WTC11 (cell line): ENCODE measurements around the gene OXSR1. TPM values are rescaled to one million over a fixed set of nuclear protein-coding genes. Genes with fewer than 3 reads are reported as not detected.

ENCODE experiments used
- ATAC-seq: fragments of 200-7000 bp; cut with Tn5 transposase; 2 replicates; pipeline ENCODE4 v1.10.0; 2021; ENCODE audit warnings: mild to moderate bottlenecking, moderate library complexity
- CTCF ChIA-PET: fragments of 300-600 bp; sonication (Branson Sonifier 250); formaldehyde crosslinking; loops from one replicate; lab custom pipeline; 2021; ENCODE audit warnings: antibody characterized with exemption; lab: Charles Lee
- POLR2A ChIA-PET: fragments of 350-600 bp; sonication (Branson Sonifier 250); formaldehyde crosslinking; loops from one replicate; lab custom pipeline; 2021; ENCODE audit warnings: antibody characterized with exemption; lab: Charles Lee
- DNase-seq: peaks from one replicate; pipeline ENCODE4 v3.0.0; 2021; ENCODE audit warnings: low spot score
- H3K27ac Mint-ChIP-seq: 2 replicates; pipeline ENCODE4 v1.8.0; 2021; ENCODE audit warnings: mixed read lengths
- H3K27me3 Mint-ChIP-seq: 2 replicates; pipeline ENCODE4 v1.8.0; 2021; ENCODE audit warnings: low read depth, mild to moderate bottlenecking, moderate library complexity, mixed read lengths
- H3K36me3 Mint-ChIP-seq: 2 replicates; pipeline ENCODE4 v1.8.0; 2021; ENCODE audit warnings: mixed read lengths
- H3K4me1 Mint-ChIP-seq: 2 replicates; pipeline ENCODE4 v1.8.0; 2022; ENCODE audit warnings: mixed read lengths
- H3K4me3 Mint-ChIP-seq: 2 replicates; pipeline ENCODE4 v1.8.0; 2021; ENCODE audit warnings: mild to moderate bottlenecking, moderate library complexity, mixed read lengths
- H3K9me3 Mint-ChIP-seq: 2 replicates; pipeline ENCODE4 v1.8.0; 2021; ENCODE audit warnings: mixed read lengths
- ELF4 ChIP-seq: sonication (generic); formaldehyde crosslinking; IDR thresholded peaks from 2 replicates; pipeline ENCODE4 v1.8.1; 2022; ENCODE audit warnings: low read depth, mild to moderate bottlenecking, moderate library complexity, missing genetic modification reagents
- ETV6 ChIP-seq: sonication (generic); formaldehyde crosslinking; IDR thresholded peaks from 2 replicates; pipeline ENCODE4 v1.8.1; 2022; ENCODE audit warnings: mild to moderate bottlenecking, missing genetic modification reagents
- FOXK1 ChIP-seq: sonication (generic); formaldehyde crosslinking; IDR thresholded peaks from 2 replicates; pipeline ENCODE4 v1.8.0; 2022; ENCODE audit warnings: mild to moderate bottlenecking, moderate library complexity, missing genetic modification reagents
- FOXP1 ChIP-seq: sonication (generic); formaldehyde crosslinking; IDR thresholded peaks from 2 replicates; pipeline ENCODE4 v1.8.0; 2022; ENCODE audit warnings: missing genetic modification reagents, mild to moderate bottlenecking, moderate library complexity, borderline replicate concordance
- GRHL2 ChIP-seq: fragments of 250-450 bp; sonication (Bioruptor Pico); IDR thresholded peaks from 2 replicates; pipeline ENCODE4 v1.8.0; 2022; ENCODE audit warnings: mild to moderate bottlenecking, moderate library complexity; ENCODE audit not compliant: insufficient replicate concordance, severe bottlenecking
- GTF2I ChIP-seq: fragments of 250-450 bp; sonication (Bioruptor Pico); conservative IDR thresholded peaks from 2 replicates; pipeline ENCODE4 v1.4.0; 2021; ENCODE audit warnings: mild to moderate bottlenecking
- JUN ChIP-seq: sonication (generic); formaldehyde crosslinking; IDR thresholded peaks from 2 replicates; pipeline ENCODE4 v1.8.0; 2023; ENCODE audit warnings: mild to moderate bottlenecking, missing genetic modification reagents
- KAT7 ChIP-seq: sonication (generic); formaldehyde crosslinking; IDR thresholded peaks from 2 replicates; pipeline ENCODE4 v1.8.1; 2023; ENCODE audit warnings: missing genetic modification reagents, mild to moderate bottlenecking, borderline replicate concordance
- NFYB ChIP-seq: sonication (generic); formaldehyde crosslinking; conservative IDR thresholded peaks from 2 replicates; pipeline ENCODE4 v1.8.0; 2022; ENCODE audit warnings: low read depth, missing genetic modification reagents
- NR2C2 ChIP-seq: sonication (generic); formaldehyde crosslinking; IDR thresholded peaks from 2 replicates; pipeline ENCODE4 v1.8.0; 2022; ENCODE audit warnings: mild to moderate bottlenecking, missing genetic modification reagents
- SMAD4 ChIP-seq: sonication (generic); formaldehyde crosslinking; IDR thresholded peaks from 2 replicates; pipeline ENCODE4 v1.8.0; 2022; ENCODE audit warnings: mild to moderate bottlenecking, missing genetic modification reagents
- TCF7 ChIP-seq: sonication (generic); formaldehyde crosslinking; IDR thresholded peaks from 2 replicates; pipeline ENCODE4 v1.8.0; 2022; ENCODE audit warnings: mild to moderate bottlenecking, low read depth, missing genetic modification reagents, moderate library complexity
- TEAD4 ChIP-seq: sonication (generic); formaldehyde crosslinking; IDR thresholded peaks from 2 replicates; pipeline ENCODE4 v1.8.0; 2022; ENCODE audit warnings: mild to moderate bottlenecking, missing genetic modification reagents
- ZBTB21 ChIP-seq: sonication (generic); formaldehyde crosslinking; IDR thresholded peaks from 2 replicates; pipeline ENCODE4 v1.8.1; 2023; ENCODE audit warnings: mild to moderate bottlenecking, missing genetic modification reagents, borderline replicate concordance
- ZNF423 ChIP-seq: fragments of 250-450 bp; sonication (Bioruptor Pico); IDR thresholded peaks from 2 replicates; pipeline ENCODE4 v2.1.2; 2022; ENCODE audit warnings: mild to moderate bottlenecking, moderate library complexity
- total RNA-seq: library from RNA; stranded (reverse); gene quantifications from 3 replicates; pipeline ENCODE4 v1.2.3, GENCODE V29; 2021
- TF ChIP-seq, protein P1 (sequence below): fragments of 250-450 bp; sonication (Bioruptor Pico); IDR thresholded peaks from 2 replicates; pipeline ENCODE4 v2.1.2; 2022; ENCODE audit warnings: mild to moderate bottlenecking, moderate library complexity
- TF ChIP-seq, protein P2 (sequence below): fragments of 250-450 bp; sonication (Bioruptor Pico); IDR thresholded peaks from 2 replicates; pipeline ENCODE4 v1.9.0; 2021; ENCODE audit warnings: mild to moderate bottlenecking
- TF ChIP-seq, protein P3 (sequence below): sonication (generic); formaldehyde crosslinking; IDR thresholded peaks from 2 replicates; pipeline ENCODE4 v1.8.1; 2022; ENCODE audit warnings: low read depth, mild to moderate bottlenecking, moderate library complexity, missing genetic modification reagents, borderline replicate concordance
- TF ChIP-seq, protein P4 (sequence below): sonication (generic); formaldehyde crosslinking; IDR thresholded peaks from 2 replicates; pipeline ENCODE4 v1.8.1; 2022; ENCODE audit warnings: mild to moderate bottlenecking, missing genetic modification reagents, moderate library complexity, borderline replicate concordance
- TF ChIP-seq, protein P5 (sequence below): sonication (generic); formaldehyde crosslinking; IDR thresholded peaks from 2 replicates; pipeline ENCODE4 v1.8.1; 2022; ENCODE audit warnings: missing genetic modification reagents, borderline replicate concordance
- TF ChIP-seq, protein P6 (sequence below): sonication (generic); formaldehyde crosslinking; conservative IDR thresholded peaks from 2 replicates; pipeline ENCODE4 v1.8.1; 2022; ENCODE audit warnings: mild to moderate bottlenecking, missing genetic modification reagents
- TF ChIP-seq, protein P7 (sequence below): sonication (generic); formaldehyde crosslinking; IDR thresholded peaks from 2 replicates; pipeline ENCODE4 v1.8.0; 2023; ENCODE audit warnings: mild to moderate bottlenecking, missing genetic modification reagents
- TF ChIP-seq, protein P8 (sequence below): sonication (generic); formaldehyde crosslinking; IDR thresholded peaks from 2 replicates; pipeline ENCODE4 v1.8.0; 2022; ENCODE audit warnings: mild to moderate bottlenecking, missing genetic modification reagents

OXSR1 gene
- total RNA-seq, 1 experiment from 2014 or later, result 50.6 TPM

DNA sequence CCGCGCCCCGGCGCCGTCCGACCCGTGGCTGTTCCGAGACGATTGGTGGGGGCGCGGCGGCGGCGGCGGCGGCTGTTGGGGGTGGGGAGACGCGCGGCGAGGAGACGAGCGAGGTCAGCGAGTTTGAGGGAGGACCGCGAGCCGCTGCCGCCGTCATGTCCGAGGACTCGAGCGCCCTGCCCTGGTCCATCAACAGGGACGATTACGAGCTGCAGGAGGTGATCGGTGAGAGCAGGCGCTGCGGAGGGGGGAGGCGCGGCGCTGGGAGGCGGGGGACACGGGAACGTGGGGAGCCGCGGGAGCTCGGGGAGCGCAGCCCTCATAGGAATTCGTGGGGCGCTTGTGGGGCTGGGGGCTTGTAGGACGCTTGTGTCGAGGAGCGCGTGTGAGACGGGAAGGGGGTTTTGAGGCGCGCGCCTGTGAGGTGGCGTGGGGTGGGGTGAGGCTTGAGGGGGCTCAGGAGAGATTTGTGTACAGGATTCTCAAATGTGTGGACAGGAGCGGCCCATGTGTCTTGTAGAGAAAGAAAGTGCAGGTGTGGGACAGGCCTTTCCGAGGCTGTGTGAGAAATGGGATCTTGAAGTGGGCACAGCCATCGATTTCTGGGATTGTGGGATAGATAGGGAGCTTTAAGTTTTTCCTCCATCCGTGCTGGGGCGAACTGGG lies 518 bp downstream of the OXSR1 start (continued):
- TF ChIP-seq, protein P1, sequence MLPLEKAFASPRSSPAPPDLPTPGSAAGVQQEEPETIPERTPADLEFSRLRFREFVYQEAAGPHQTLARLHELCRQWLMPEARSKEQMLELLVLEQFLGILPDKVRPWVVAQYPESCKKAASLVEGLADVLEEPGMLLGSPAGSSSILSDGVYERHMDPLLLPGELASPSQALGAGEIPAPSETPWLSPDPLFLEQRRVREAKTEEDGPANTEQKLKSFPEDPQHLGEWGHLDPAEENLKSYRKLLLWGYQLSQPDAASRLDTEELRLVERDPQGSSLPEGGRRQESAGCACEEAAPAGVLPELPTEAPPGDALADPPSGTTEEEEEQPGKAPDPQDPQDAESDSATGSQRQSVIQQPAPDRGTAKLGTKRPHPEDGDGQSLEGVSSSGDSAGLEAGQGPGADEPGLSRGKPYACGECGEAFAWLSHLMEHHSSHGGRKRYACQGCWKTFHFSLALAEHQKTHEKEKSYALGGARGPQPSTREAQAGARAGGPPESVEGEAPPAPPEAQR (CRISPR knock-in tag), result no peak
- TF ChIP-seq NFYB, result no peak
- TF ChIP-seq, protein P2, sequence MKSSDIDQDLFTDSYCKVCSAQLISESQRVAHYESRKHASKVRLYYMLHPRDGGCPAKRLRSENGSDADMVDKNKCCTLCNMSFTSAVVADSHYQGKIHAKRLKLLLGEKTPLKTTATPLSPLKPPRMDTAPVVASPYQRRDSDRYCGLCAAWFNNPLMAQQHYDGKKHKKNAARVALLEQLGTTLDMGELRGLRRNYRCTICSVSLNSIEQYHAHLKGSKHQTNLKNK, result no peak
- TF ChIP-seq KAT7 (CRISPR knock-in tag), result peak; percentile 90; the same call in 1 of the 2 replicates
- TF ChIP-seq ELF4 (CRISPR knock-in tag), result no peak
- TF ChIP-seq, protein P3, sequence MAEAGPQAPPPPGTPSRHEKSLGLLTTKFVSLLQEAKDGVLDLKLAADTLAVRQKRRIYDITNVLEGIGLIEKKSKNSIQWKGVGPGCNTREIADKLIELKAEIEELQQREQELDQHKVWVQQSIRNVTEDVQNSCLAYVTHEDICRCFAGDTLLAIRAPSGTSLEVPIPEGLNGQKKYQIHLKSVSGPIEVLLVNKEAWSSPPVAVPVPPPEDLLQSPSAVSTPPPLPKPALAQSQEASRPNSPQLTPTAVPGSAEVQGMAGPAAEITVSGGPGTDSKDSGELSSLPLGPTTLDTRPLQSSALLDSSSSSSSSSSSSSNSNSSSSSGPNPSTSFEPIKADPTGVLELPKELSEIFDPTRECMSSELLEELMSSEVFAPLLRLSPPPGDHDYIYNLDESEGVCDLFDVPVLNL (CRISPR knock-in tag), result 0 out of 2 replicates have a peak, but pooled peaks have one; percentile 48
- peak; percentile 91 for TF ChIP-seq FOXP1
- TF ChIP-seq GRHL2, result no peak
- TF ChIP-seq, protein P4, sequence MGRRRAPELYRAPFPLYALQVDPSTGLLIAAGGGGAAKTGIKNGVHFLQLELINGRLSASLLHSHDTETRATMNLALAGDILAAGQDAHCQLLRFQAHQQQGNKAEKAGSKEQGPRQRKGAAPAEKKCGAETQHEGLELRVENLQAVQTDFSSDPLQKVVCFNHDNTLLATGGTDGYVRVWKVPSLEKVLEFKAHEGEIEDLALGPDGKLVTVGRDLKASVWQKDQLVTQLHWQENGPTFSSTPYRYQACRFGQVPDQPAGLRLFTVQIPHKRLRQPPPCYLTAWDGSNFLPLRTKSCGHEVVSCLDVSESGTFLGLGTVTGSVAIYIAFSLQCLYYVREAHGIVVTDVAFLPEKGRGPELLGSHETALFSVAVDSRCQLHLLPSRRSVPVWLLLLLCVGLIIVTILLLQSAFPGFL, result no peak
- TF ChIP-seq ZNF423, result no peak
- TF ChIP-seq, protein P5, sequence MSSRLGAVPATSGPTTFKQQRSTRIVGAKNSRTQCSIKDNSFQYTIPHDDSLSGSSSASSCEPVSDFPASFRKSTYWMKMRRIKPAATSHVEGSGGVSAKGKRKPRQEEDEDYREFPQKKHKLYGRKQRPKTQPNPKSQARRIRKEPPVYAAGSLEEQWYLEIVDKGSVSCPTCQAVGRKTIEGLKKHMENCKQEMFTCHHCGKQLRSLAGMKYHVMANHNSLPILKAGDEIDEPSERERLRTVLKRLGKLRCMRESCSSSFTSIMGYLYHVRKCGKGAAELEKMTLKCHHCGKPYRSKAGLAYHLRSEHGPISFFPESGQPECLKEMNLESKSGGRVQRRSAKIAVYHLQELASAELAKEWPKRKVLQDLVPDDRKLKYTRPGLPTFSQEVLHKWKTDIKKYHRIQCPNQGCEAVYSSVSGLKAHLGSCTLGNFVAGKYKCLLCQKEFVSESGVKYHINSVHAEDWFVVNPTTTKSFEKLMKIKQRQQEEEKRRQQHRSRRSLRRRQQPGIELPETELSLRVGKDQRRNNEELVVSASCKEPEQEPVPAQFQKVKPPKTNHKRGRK (CRISPR knock-in tag), result 0 out of 2 replicates have a peak, but pooled peaks have one; percentile 42
- no peak for TF ChIP-seq FOXK1
- 0 out of 2 replicates have a peak, but pooled peaks have one; percentile 72 for TF ChIP-seq TCF7 (CRISPR knock-in tag)
- TF ChIP-seq, protein P6, sequence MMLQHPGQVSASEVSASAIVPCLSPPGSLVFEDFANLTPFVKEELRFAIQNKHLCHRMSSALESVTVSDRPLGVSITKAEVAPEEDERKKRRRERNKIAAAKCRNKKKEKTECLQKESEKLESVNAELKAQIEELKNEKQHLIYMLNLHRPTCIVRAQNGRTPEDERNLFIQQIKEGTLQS, result no peak
- TF ChIP-seq SMAD4 (CRISPR knock-in tag), result no peak
- TF ChIP-seq, protein P7, sequence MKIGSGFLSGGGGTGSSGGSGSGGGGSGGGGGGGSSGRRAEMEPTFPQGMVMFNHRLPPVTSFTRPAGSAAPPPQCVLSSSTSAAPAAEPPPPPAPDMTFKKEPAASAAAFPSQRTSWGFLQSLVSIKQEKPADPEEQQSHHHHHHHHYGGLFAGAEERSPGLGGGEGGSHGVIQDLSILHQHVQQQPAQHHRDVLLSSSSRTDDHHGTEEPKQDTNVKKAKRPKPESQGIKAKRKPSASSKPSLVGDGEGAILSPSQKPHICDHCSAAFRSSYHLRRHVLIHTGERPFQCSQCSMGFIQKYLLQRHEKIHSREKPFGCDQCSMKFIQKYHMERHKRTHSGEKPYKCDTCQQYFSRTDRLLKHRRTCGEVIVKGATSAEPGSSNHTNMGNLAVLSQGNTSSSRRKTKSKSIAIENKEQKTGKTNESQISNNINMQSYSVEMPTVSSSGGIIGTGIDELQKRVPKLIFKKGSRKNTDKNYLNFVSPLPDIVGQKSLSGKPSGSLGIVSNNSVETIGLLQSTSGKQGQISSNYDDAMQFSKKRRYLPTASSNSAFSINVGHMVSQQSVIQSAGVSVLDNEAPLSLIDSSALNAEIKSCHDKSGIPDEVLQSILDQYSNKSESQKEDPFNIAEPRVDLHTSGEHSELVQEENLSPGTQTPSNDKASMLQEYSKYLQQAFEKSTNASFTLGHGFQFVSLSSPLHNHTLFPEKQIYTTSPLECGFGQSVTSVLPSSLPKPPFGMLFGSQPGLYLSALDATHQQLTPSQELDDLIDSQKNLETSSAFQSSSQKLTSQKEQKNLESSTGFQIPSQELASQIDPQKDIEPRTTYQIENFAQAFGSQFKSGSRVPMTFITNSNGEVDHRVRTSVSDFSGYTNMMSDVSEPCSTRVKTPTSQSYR (CRISPR knock-in tag), result no peak; the same call in 1 of the 2 replicates
- no peak for TF ChIP-seq JUN (CRISPR knock-in tag)

DNA sequence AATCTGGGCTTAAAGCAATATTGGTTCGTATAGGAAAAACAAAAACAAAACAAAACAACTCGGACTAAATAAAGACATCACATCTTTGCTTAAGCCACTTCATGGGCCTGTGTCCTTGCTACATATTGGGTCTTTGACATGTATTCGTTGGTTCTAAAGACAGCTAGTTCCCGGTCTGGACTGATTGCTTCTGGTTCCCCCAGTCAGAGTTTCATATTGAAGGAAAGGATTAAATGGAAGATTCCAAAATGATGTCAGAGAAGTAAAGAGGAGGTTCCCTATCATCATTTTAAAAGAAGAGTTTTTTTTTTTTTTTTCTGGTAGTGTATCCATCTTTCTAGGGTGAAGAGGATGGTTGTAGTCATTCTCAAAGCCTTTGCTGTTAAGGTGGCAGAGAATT lies 2.3 kb downstream of the OXSR1 start:
- POLR2A ChIA-PET, result no interaction called here
- ATAC-seq (no peak), DNase-seq (no peak)
- no peaks in the 10 kb centered on the region for H3K27me3 Mint-ChIP-seq
- H3K4me3 Mint-ChIP-seq, result peak overlapping the region; percentile 15; the same call in 1 of the 2 replicates
- CTCF ChIA-PET, result no interaction called here
- peaks cover 3% of the 10 kb centered on the region; the same call in 1 of the 2 replicates for H3K36me3 Mint-ChIP-seq
- H3K27ac Mint-ChIP-seq, result 0 out of 2 replicates have a peak overlapping the region, but pooled peaks have one; percentile 23
- no peaks in the 10 kb centered on the region for H3K9me3 Mint-ChIP-seq
- peaks cover 38% of the 10 kb centered on the region for H3K4me1 Mint-ChIP-seq
- no peak for TF ChIP-seq NR2C2
- no peak for TF ChIP-seq GTF2I (CRISPR knock-in tag)
- no peak for TF ChIP-seq FOXK1
- TF ChIP-seq ZNF423, result no peak
- TF ChIP-seq, protein P3 (CRISPR knock-in tag), result no peak
- TF ChIP-seq ZBTB21, result no peak
- no peak for TF ChIP-seq JUN (CRISPR knock-in tag)
- TF ChIP-seq ETV6 (CRISPR knock-in tag), result no peak
- TF ChIP-seq, protein P1 (CRISPR knock-in tag), result no peak
- TF ChIP-seq, protein P8, sequence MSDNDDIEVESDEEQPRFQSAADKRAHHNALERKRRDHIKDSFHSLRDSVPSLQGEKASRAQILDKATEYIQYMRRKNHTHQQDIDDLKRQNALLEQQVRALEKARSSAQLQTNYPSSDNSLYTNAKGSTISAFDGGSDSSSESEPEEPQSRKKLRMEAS (CRISPR knock-in tag), result no peak
- TF ChIP-seq TEAD4 (CRISPR knock-in tag), result no peak
